HG02840 (cell line): ENCODE measurements around the gene COL23A1.
"Not testable (repeated sequence)": the region's sequence is repeated elsewhere in the genome, so short reads cannot be mapped to it uniquely, and the experiment has no call there.

Experiments used
- ATAC-seq: cut with Tn5 transposase; IDR thresholded peaks from one replicate; pipeline ENCODE4 v1.9.1; 2021; ENCODE audit warnings: mild to moderate bottlenecking, moderate library complexity, moderate number of reproducible peaks; ENCODE audit not compliant: unreplicated experiment, low FRiP score

COL23A1 gene

GRCh38 chr5:178198706-178199105 is 391.5 kb downstream of the COL23A1 start:
- ATAC-seq: no peak

GRCh38 chr5:178198151-178198550 is 392.0 kb downstream of the COL23A1 start:
- ATAC-seq: not testable (repeated sequence)

GRCh38 chr5:178196986-178197385 is 393.2 kb downstream of the COL23A1 start:
- no peak for ATAC-seq

- no peak for ATAC-seq
Observed at GRCh38 chr5:178196281-178196812, 393.8 kb downstream of the COL23A1 start.

GRCh38 chr5:178194026-178194425 is 396.2 kb downstream of the COL23A1 start:
- ATAC-seq: no peak

GRCh38 chr5:178193251-178193809 is 396.9 kb downstream of the COL23A1 start:
- no peak for ATAC-seq

GRCh38 chr5:178192787-178193186 is 397.4 kb downstream of the COL23A1 start:
- no peak for ATAC-seq

GRCh38 chr5:178192244-178192643 is 397.9 kb downstream of the COL23A1 start:
- ATAC-seq: no peak

- ATAC-seq: no peak
Observed at GRCh38 chr5:178191661-178192060, 398.5 kb downstream of the COL23A1 start.

GRCh38 chr5:178189433-178189832 is 400.8 kb downstream of the COL23A1 start:
- no peak for ATAC-seq
